Measurements from ENCODE around the gene CAMK2G. TPM values are rescaled to one million over a fixed set of nuclear protein-coding genes. Genes with fewer than 3 reads are reported as not detected.

The CAMK2G gene
- total and polyA plus RNA-seq, 4 donors: 6.8 to 18.3 (median 9.9) TPM

GRCh38 chr10:73909540-73910115 lies 35.3 kb upstream of the CAMK2G start:
- no peaks in the 10 kb centered on the region for H3K27me3 ChIP-seq (ENCODE audit: control insufficient read depth in 4 of 4, insufficient read depth in 4 of 4, low read length in 3 of 4)
- no peaks in the 10 kb centered on the region for H3K36me3 ChIP-seq (ENCODE audit: control insufficient read depth in 4 of 4, insufficient read depth in 3 of 4, low read depth in 1 of 4, low read length in 3 of 4)
- peaks cover 4 to 23% (median 13%) of the 10 kb centered on the region in 4 donors for H3K4me1 ChIP-seq (ENCODE audit: control insufficient read depth in 4 of 4, insufficient read depth in 4 of 4, low read length in 3 of 4)
- WGBS: 83% methylated on average over 4 of the region's 4 CpGs
- no peak overlapping the region for H3K9ac ChIP-seq (ENCODE audit: low read depth in 1 of 2, low read length in 2 of 2)
- H3K27ac ChIP-seq (ENCODE audit: low read depth in 1 of 2, low read length in 2 of 2): no peak overlapping the region
- H3K9me3 ChIP-seq (ENCODE audit: control insufficient read depth in 4 of 4, low read length in 3 of 4): no peaks in the 10 kb centered on the region
- H3K4me3 ChIP-seq (ENCODE audit: low read depth in 1 of 3, low read length in 3 of 3): no peak overlapping the region
- TF ChIP-seq ATF3 (IDR thresholded peaks at IDR 0.05) (no peak), JUND (IDR thresholded peaks at IDR 0.05) (no peak), FOXA2 (IDR thresholded peaks at IDR 0.05) (no peak), TAF1 (conservative IDR thresholded peaks at IDR 0.05) (no peak), ZBTB33 (IDR thresholded peaks at IDR 0.05) (no peak), SP1 (IDR thresholded peaks at IDR 0.05) (no peak), FOXA1 (IDR thresholded peaks at IDR 0.05) (no peak), GABPA (IDR thresholded peaks at IDR 0.05 in 1 of 2, conservative IDR thresholded peaks at IDR 0.05 in 1 of 2) (no peak), HNF4A (conservative IDR thresholded peaks at IDR 0.05) (no peak), HNF4G (IDR thresholded peaks at IDR 0.05) (no peak), REST (IDR thresholded peaks at IDR 0.05) (no peak), MAX (IDR thresholded peaks at IDR 0.05) (no peak), RXRA (IDR thresholded peaks at IDR 0.05) (no peak)
- DNase-seq (ENCODE audit: low spot score): no peak

GRCh38 chr10:73908853-73909539 lies 34.6 kb upstream of the CAMK2G start:
- no peaks in the 10 kb centered on the region for H3K27me3 ChIP-seq (ENCODE audit: control insufficient read depth in 4 of 4, insufficient read depth in 4 of 4, low read length in 3 of 4)
- no peaks in the 10 kb centered on the region for H3K9me3 ChIP-seq (ENCODE audit: control insufficient read depth in 4 of 4, low read length in 3 of 4)
- no peak overlapping the region for H3K27ac ChIP-seq (ENCODE audit: low read depth in 1 of 2, low read length in 2 of 2)
- DNase-seq (ENCODE audit: low spot score): no peak
- peaks cover 4 to 23% (median 13%) of the 10 kb centered on the region in 4 donors for H3K4me1 ChIP-seq (ENCODE audit: control insufficient read depth in 4 of 4, insufficient read depth in 4 of 4, low read length in 3 of 4)
- no peaks in the 10 kb centered on the region for H3K36me3 ChIP-seq (ENCODE audit: control insufficient read depth in 4 of 4, insufficient read depth in 3 of 4, low read depth in 1 of 4, low read length in 3 of 4)
- no peak overlapping the region for H3K4me3 ChIP-seq (ENCODE audit: low read depth in 1 of 3, low read length in 3 of 3)
- TF ChIP-seq RXRA (IDR thresholded peaks at IDR 0.05): no peak
- TF ChIP-seq YY1 (IDR thresholded peaks at IDR 0.05): no peak
- TF ChIP-seq REST (IDR thresholded peaks at IDR 0.05): no peak
- no peak for TF ChIP-seq GABPA (IDR thresholded peaks at IDR 0.05 in 1 of 2, conservative IDR thresholded peaks at IDR 0.05 in 1 of 2)
- TF ChIP-seq SP1 (IDR thresholded peaks at IDR 0.05): no peak
- TF ChIP-seq NR2F2 (IDR thresholded peaks at IDR 0.05): no peak
- TF ChIP-seq MAX (IDR thresholded peaks at IDR 0.05): no peak
- no peak for TF ChIP-seq ZBTB33 (IDR thresholded peaks at IDR 0.05)
- no peak for TF ChIP-seq HNF4G (IDR thresholded peaks at IDR 0.05)
- no peak for TF ChIP-seq FOXA1 (IDR thresholded peaks at IDR 0.05)
- no peak for TF ChIP-seq HNF4A (conservative IDR thresholded peaks at IDR 0.05)
- TF ChIP-seq ATF3 (IDR thresholded peaks at IDR 0.05): no peak
- no peak overlapping the region for H3K9ac ChIP-seq (ENCODE audit: low read depth in 1 of 2, low read length in 2 of 2)
- 50% methylated on average over 10 of the region's 10 CpGs for WGBS
